NK-92 treated with Interleukin-12 subunit alpha and Interleukin-12 subunit beta, amount 100 ng/mL, for 24 hours (cell line): ENCODE data around the gene SH2D3A.
"Not testable (repeated sequence)": the region's sequence is repeated elsewhere in the genome, so short reads cannot be mapped to it uniquely, and the experiment has no call there.

Experiments used
- DNase-seq: peaks from one replicate; lab custom pipeline; 2025; lab: John Stamatoyannopoulos, UW

Gene SH2D3A

GRCh38 chr19:6790194-6791128, 23.2 kb upstream of the SH2D3A start:
- no peak for DNase-seq

GRCh38 chr19:6788896-6789295, 21.7 kb upstream of the SH2D3A start:
- no peak for DNase-seq

- DNase-seq = no peak
Measured at GRCh38 chr19:6787393-6787792, 20.2 kb upstream of the SH2D3A start.

GRCh38 chr19:6779206-6779605, 12.0 kb upstream of the SH2D3A start:
- DNase-seq = no peak

GRCh38 chr19:6778386-6778785, 11.2 kb upstream of the SH2D3A start:
- DNase-seq = no peak

- DNase-seq = no peak
Measured at GRCh38 chr19:6777434-6777833, 10.2 kb upstream of the SH2D3A start.

- DNase-seq = no peak
Measured at GRCh38 chr19:6776999-6777398, 9.8 kb upstream of the SH2D3A start.

- not testable (repeated sequence) for DNase-seq
Measured at GRCh38 chr19:6776045-6776444, 8.8 kb upstream of the SH2D3A start.

GRCh38 chr19:6774821-6775707, 7.8 kb upstream of the SH2D3A start:
- no peak for DNase-seq

GRCh38 chr19:6773323-6773931, 6.2 kb upstream of the SH2D3A start:
- DNase-seq = no peak

GRCh38 chr19:6772866-6773322, 5.7 kb upstream of the SH2D3A start:
- DNase-seq = peak; percentile 38

GRCh38 chr19:6772028-6772865, 5.0 kb upstream of the SH2D3A start, which contains the start of gene VAV1:
Gene VAV1, plus strand, starts transcription at chr19:6772708. Its CDS starts 100 bp downstream, at chr19:6772808.
- peak; percentile 85 for DNase-seq

- DNase-seq = not testable (repeated sequence)
Measured at GRCh38 chr19:6771648-6772027, 4.4 kb upstream of the SH2D3A start.

- DNase-seq = no peak
Measured at GRCh38 chr19:6769006-6769619, 1.9 kb upstream of the SH2D3A start.

GRCh38 chr19:6768236-6768785, 1.1 kb upstream of the SH2D3A start:
- no peak for DNase-seq

- DNase-seq = no peak
Measured at GRCh38 chr19:6767081-6767356, 216 bp downstream of the SH2D3A start.

- DNase-seq = no peak
Measured at GRCh38 chr19:6766357-6767080, 716 bp downstream of the SH2D3A start.

GRCh38 chr19:6765738-6766356, 1.4 kb downstream of the SH2D3A start:
- DNase-seq = no peak

GRCh38 chr19:6762253-6762797, 4.9 kb downstream of the SH2D3A start:
- DNase-seq = not testable (repeated sequence)
